AG09319 (cell line): ENCODE data around the gene SPON2.

Experiments used
- DNase-seq: peaks from one replicate; pipeline ENCODE4 v3.0.0-alpha.2; 2010; ENCODE audit warnings: low read depth; ENCODE audit errors: extremely low read depth
- TF ChIP-seq, protein P1 (sequence below): IDR thresholded peaks from 2 replicates; pipeline ENCODE4 v1.5.1; 2011; ENCODE audit warnings: low read depth, mild to moderate bottlenecking, inconsistent platforms, low read length, moderate library complexity

SPON2 gene

GRCh38 chr4:1179089-1179441, 6.7 kb upstream of the SPON2 start:
- no peak for DNase-seq
- TF ChIP-seq, protein P1, sequence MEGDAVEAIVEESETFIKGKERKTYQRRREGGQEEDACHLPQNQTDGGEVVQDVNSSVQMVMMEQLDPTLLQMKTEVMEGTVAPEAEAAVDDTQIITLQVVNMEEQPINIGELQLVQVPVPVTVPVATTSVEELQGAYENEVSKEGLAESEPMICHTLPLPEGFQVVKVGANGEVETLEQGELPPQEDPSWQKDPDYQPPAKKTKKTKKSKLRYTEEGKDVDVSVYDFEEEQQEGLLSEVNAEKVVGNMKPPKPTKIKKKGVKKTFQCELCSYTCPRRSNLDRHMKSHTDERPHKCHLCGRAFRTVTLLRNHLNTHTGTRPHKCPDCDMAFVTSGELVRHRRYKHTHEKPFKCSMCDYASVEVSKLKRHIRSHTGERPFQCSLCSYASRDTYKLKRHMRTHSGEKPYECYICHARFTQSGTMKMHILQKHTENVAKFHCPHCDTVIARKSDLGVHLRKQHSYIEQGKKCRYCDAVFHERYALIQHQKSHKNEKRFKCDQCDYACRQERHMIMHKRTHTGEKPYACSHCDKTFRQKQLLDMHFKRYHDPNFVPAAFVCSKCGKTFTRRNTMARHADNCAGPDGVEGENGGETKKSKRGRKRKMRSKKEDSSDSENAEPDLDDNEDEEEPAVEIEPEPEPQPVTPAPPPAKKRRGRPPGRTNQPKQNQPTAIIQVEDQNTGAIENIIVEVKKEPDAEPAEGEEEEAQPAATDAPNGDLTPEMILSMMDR, result no peak

- TF ChIP-seq, protein P1, result no peak
These were observed 6.1 kb upstream of the SPON2 start for GRCh38 chr4:1178300-1179088.

DNA sequence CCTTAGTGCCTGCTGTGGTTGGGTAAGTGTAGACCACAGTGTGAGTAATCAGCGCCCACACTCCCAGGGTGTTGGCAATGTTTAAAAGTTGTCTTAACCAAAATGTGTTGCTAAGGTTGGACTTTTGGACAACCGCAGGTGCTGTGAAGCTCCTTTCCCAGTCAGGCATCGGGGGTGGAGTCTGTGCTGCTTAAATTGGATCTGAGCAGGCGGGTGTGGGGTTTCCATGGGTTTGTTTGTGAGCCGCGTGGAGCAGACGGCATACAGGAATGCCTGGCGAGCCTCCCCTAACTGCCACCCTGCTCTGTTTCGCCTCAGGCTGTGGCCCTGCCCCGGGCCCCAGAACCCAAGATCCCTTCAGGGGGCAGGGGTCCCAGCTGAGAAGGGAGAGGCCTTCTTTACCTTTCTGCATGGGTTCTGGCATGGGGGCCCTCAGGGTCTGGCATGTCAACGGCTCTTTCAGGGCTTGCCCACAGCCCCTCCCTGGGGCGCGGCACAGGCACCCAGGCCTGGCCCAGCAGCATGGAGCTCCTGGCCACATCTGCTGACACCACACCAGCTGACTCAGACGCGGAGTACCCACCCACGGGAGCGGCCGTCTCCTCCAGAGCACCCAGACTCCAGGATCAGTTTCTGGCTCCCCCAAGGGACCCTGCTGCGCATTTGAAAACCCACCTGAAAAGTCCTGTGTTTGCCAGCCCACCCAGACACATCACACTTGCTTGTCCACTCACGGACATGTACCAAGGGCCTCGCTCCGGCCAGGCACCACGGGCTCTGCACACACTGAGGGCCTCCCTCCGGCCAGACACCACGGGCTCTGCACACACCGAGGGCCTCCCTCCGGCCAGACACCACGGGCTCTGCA, 5.1 kb upstream of the SPON2 start:
- TF ChIP-seq, protein P1, result no peak
- DNase-seq, result no peak

More at GRCh38 chr4:1178300-1179088, 6.1 kb upstream of the SPON2 start:
- DNase-seq, result no peak

DNA sequence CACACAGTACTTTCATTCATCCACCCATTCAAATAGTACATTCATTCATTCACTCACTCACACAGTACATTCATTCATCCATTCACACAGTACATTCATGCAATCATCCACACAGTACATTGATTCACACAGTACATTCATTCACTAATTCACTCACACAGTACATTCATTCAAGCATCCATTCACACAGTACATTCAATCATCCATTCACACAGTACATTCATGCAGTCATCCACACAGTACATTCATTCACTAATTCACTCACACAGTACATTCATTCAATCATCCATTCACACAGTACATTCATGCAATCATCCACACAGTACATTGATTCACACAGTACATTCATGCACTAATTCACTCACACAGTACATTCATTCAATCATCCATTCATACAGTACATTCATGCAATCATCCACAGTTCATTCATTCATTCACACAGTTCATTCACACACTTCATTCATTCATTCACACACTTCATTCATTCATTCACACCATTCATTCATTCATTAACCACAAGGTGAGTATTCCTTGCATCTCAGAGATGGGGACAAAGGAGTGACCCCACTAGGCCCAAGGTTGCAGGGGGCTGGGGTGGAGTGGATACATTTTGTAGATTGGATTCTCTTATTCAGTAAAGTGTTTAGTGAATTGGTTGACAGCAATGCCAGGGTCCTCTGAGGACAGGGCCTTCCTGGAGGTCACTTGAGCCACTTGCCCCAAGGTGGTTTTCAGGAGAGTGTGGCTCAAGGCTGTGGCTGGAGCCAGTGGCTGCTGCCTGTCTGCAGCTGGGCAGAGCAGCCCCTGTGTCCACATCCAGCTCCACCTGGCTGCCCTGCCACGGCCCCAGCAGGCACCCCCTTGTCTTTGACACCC, 4.3 kb upstream of the SPON2 start:
- DNase-seq, result no peak

DNA sequence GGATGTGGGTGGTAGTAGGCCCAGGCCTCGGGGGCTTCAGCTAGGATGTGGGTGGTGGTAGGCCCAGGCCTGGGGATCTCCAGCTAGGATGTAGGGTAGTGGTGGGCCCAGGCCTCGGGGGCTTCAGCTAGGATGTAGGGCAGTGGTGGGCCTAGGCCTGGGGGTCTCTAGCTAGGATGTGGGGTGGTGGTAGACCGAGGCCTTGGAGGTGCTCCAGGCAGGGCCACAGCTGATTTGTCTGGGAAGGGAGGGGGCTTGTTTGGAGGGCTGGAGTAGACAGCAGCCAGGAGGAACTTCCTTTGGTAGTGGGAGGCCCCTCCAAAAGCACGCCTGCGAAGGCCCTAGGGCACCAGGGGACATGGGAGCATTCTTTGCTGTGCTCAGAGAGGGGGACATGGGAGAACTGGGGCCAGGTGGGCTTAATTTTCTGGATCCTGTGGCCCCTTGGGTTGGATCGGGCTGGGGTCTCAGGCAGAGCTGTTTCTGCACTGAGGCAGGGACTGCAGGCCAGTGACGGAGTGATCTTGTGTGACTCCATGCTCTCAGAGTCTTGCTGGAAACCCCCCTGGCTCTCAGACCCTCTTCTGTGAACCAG, 3.3 kb upstream of the SPON2 start:
- TF ChIP-seq, protein P1, result no peak
- DNase-seq, result no peak

More for the DNA sequence above, 4.3 kb upstream of the SPON2 start:
- TF ChIP-seq, protein P1, result no peak

DNA sequence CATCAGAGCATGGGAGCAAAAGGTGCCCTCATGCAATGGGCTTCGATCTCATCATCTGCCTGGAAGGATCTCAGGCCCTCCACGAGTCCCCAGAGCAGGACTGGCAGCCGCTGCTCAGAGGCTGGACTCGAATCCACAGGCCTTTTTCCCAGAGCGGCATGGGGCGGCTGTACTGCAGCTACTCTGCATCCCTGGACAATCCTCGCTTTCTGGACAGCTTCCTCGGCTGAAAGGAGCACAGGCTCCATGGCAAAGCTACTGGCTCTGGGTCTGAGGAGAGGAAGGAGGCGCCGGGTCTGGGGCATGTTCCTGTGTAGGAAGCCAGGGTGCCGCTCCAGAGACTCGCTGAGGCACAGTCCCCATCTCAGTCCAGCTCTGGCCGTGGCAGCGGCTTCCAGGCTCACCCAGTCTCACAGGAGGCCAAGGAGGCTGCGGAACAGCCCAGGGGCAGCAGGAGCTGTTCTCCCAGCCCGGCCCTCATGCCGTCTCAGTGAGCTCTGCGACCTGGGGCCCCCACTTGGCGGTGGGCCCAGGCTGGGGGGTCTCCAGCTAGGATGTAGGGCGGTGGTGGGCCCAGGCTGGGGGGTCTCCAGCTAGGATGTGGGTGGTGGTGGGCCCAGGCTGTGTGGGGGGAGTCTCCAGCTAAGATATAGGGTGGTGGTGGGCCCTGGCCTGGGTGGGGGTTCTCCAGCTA, 2.7 kb upstream of the SPON2 start:
- no peak for DNase-seq
- TF ChIP-seq, protein P1, result no peak
